HG02610 (cell line): ENCODE results near the gene PODXL2.
"Not testable (repeated sequence)": the region's sequence is repeated elsewhere in the genome, so short reads cannot be mapped to it uniquely, and the experiment has no call there.

ENCODE experiments used
- ATAC-seq: cut with Tn5 transposase; IDR thresholded peaks from one replicate; pipeline ENCODE4 v1.9.1; 2021; ENCODE audit warnings: mild to moderate bottlenecking, moderate library complexity; ENCODE audit not compliant: unreplicated experiment

PODXL2 gene

DNA sequence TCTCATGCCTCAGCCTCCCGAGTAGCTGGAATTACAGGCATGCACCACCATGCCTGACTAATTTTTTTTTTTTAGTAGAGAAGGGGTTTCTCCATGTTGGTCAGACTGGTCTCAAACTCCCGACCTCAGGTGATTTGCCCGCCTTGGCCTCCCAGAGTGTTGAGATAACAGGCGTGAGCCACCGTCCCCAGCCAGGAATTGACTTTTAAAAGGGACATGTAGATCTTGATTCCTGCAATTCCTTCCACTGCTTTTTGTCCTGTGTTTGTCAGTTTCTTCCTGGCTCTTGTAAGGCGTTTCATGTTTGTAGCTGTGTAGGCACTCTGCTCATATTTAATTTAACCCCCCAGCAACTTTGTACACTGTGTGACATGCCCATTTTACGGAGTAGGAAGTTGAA is 23.4 kb upstream of the PODXL2 start:
- not testable (repeated sequence) for ATAC-seq

DNA sequence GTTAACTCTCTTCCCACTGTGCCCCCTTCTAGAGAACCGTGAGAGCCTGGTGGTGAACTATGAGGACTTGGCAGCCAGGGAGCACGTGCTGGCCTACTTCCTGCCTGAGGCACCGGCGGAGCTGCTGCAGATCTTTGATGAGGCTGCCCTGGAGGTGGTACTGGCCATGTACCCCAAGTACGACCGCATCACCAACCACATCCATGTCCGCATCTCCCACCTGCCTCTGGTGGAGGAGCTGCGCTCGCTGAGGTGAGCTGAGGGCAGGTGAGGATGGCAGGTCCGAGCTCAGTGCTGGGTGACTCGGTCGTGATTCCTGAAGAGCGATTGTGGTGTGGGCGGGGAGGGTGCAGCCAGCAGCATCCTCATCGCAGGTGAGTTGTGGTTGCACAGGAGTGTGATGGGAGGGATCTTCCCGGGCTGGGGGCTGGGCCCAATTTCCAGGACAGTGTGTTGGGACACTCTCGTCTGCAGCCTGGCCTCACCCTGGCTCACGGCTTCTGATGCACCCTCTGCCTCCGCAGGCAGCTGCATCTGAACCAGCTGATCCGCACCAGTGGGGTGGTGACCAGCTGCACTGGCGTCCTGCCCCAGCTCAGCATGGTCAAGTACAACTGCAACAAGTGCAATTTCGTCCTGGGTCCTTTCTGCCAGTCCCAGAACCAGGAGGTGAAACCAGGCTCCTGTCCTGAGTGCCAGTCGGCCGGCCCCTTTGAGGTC is 22.7 kb upstream of the PODXL2 start:
- no peak for ATAC-seq

DNA sequence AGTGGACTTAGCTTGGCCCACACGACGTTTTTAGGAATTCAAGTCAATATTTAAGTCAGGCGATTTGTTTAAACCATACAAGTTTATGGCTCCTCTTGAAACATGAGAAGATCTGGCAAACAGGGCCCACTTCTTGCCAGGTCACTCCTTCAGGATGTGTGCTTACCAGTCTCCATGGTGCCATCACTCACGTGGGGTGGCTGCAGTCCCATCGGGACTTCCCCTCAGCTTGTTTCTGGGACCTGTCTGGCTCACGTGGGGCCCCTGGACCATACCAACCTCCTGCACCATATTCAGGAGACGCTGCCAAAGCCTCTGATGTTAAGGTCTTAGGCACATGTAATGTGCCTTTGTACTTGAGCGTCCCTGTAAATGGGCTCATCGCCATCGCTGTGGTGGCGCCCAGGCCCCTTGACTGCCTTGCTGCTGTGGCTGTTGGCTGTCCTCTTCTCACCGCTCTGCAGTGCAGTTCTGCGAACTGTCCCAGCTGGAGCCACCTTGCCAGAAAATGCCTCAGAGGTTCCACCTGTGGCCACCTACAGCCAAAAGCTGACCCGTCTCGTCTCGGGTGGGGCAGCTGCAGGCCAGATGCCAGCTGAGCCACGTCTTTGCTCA is 21.9 kb upstream of the PODXL2 start:
- ATAC-seq = no peak

DNA sequence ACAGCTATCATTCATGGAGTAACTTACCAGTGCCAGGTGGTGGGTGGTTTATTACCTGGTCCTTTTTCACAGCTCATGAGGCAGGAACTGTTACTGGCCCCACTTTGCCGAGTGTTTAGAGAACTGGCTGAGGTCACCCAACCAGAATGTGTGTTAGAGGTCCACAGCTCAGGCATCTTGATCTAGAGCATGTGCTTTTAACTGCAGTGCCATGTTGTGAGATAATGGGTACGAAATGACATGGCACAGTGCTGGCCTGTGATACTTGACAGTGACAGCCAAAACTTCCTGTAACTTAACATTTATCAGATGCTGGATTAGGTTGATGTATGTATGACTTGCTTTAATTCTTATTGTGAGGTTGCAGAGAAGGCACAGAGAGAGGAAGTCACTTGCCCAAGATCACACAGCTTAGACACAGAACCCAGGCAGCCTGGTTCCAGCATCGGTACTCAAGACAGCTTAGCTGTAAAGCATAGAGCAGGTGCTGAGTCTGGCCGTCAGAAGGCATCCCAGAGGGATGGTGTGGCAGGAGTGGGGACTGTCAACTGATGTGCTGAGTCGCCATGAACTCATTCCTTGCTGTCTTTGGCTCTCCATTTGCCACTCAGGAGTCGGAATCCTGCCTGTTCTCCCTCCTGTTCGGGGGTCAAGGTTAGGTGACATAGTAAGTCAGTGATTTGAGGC is 21.2 kb upstream of the PODXL2 start:
- no peak for ATAC-seq

DNA sequence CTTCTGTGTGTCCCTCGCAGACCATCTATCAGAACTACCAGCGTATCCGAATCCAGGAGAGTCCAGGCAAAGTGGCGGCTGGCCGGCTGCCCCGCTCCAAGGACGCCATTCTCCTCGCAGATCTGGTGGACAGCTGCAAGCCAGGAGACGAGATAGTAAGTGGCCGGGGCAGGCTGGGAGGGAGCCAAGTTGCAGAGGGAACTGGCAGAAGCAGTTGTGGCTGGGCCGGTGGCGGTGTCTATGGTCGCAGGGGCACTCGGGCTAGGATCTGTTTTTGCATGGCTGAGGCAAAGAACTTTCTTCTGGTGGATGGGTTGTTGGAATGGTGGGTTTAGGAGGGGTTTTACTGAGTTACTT is 20.6 kb upstream of the PODXL2 start:
- ATAC-seq = no peak

- no peak for ATAC-seq
Measured at GRCh38 chr3:127610105-127610504, 18.9 kb upstream of the PODXL2 start.

DNA sequence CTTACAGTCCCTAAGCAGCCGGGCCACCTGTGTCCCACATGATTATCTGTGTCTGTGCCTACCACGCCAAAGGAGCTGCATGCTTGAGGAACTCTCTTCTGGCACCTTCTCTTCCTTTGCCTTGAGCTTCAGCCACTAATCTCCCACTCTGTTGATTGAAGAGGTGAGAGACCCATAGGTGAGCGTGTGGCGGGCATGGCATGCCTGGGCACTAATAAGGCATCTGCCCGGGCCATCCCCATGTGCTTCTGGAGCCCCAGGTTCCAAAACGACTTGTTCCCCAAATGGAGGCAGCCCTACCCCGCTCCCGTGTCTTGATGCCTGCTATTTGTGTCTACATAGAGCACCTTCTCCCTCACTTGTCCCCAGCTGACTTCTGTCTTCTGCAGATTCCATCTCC is 17.7 kb upstream of the PODXL2 start:
- no peak for ATAC-seq

DNA sequence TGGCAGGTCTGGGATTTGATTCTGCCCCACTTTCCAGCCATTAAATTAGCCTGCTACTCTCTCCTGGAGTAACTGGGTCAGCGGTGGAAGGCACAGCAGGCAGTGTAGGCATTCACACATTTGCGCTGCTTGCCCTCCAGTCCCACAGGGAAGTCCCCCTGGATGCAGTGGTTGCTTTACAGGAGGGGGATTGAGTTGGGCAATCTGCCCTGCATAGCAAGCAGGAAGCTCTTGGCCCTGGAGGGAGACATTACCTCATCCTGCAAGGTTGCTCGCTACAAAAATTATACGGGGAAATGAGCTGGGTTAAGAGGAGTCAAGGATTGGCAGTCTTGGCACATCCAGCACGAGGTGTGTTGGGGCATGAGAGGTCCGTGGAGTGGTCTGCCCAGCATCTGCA is 16.0 kb upstream of the PODXL2 start:
- ATAC-seq = no peak

GRCh38 chr3:127613406-127613805 is 15.6 kb upstream of the PODXL2 start:
- no peak for ATAC-seq

GRCh38 chr3:127614928-127615589 is 13.9 kb upstream of the PODXL2 start:
- no peak for ATAC-seq

DNA sequence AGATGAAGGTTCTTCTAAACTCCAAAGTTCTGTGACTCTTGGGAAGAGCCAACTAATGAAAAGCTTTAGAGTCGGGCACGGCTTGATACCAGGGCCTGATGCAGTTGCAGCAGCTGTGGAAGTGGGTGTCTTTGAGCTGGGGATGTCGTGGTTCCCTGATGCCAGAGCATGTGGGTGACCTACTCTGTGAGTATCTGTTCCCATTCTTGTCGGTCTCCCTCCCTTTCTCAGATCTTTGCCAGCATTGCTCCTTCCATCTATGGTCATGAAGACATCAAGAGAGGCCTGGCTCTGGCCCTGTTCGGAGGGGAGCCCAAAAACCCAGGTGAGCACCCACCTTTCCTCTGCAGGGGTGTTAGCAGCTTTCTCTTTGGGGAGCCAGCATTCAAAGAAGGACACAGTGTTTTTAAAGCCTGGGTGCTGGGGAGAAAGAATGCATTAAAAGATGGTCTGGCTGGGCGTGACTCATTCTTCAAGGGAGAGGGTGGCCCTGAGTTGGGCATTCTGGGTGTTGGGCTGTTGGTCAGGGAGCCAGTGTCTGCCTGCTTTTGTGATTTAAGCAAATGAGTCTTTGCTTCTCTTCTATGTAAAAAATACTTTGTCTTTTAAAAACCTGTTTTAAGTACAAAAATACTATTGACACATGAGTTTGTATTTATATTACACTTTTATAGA is 13.2 kb upstream of the PODXL2 start:
- no peak for ATAC-seq

GRCh38 chr3:127616836-127617605 is 12.0 kb upstream of the PODXL2 start:
- no peak for ATAC-seq

- ATAC-seq = no peak
Measured at GRCh38 chr3:127618891-127619290, 10.1 kb upstream of the PODXL2 start.

DNA sequence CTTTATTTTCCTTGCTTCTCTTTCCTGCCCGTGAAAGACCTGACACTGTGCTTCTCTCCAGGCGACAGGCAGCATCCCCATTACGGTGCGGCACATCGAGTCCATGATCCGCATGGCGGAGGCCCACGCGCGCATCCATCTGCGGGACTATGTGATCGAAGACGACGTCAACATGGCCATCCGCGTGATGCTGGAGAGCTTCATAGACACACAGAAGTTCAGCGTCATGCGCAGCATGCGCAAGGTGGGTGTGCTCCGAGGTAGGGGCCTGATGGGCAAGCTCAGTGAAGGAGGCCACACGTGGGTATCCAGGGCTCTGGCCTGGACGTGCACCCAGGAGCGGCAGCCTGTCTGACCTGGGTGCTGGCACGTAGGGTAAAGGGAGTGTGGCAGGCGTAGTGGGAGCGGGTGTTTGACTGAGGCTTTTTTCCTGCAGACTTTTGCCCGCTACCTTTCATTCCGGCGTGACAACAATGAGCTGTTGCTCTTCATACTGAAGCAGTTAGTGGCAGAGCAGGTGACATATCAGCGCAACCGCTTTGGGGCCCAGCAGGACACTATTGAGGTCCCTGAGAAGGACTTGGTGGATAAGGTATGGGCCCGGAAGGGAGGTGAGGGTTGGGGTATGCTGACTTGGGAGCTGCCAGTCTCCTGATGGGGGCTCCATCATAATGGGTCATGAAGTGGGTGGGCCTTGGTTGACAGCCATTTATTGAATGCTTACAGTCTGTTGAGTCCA is 8.2 kb upstream of the PODXL2 start:
- no peak for ATAC-seq

GRCh38 chr3:127622031-127622430 is 7.0 kb upstream of the PODXL2 start:
- no peak for ATAC-seq

DNA sequence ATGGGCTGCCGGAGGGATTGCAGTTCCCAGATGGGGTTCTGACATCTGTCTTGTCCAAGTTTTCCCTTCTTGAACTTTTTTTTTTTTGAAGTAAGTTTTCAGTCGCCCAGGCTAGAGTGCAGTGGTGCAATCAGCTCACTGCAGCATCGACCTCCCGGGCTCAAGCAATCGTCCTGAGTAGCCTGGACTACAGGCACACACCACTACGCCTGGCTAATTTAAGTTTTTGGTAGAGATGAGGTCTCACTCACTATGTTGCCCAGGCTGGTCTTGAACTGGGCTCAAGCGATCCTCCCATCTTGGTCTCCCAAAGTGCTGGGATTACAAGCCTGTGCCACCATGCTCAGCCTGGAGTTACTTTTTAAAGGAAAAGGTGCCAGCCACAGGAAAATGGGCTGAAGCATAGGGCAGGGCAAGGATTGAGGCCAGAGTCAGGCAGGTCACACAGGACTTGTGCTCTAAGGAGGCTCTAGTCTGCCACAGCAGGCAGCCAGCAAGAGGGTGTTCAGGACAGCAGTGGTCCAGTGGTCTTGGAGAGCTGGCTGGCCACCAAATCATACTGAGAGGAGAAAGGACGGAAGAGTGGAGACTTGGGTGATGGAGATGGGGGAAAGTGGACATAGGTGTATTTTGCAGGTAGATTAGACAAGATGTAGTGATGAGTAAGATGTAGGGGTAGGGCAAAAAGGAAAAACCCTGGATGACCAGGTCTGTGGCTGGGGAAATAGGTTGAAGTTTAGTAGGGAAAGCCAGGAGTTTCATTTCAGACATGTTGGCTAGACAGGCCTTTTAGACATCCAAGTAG is 6.0 kb upstream of the PODXL2 start:
- no peak for ATAC-seq

- ATAC-seq = no peak
Measured at GRCh38 chr3:127624063-127624462, 4.9 kb upstream of the PODXL2 start.

DNA sequence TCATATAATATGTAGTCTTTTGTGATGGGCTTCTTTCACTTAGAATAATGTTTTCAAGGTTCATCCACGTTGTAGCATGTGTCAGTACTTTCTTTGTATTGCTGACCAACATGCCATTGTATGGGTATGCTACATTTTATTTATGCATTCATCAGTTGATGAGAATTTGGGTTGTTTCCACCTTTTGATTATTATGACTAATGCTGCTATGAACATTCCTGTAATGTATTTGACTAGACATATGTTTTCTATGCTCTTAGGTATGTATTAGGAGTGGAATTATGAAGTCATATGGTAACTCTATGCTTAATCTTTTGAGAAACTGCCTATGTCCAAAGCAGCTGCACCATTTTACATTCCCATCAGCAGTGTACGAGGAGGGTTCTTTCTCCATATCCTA is 3.2 kb upstream of the PODXL2 start:
- ATAC-seq = no peak

GRCh38 chr3:127628426-127628787 is 578 bp upstream of the PODXL2 start:
- ATAC-seq = no peak
